ENCODE measurements around the gene RND2. TPM values are rescaled to one million over a fixed set of nuclear protein-coding genes. Genes with fewer than 3 reads are reported as not detected.

The RND2 gene
- total and polyA plus RNA-seq, 9 of the 15 experiments (the other 6 are each of a cell fraction or from before 2014, with no cell fraction given), result 0.15 to 1.9 (median 0.98) TPM

DNA sequence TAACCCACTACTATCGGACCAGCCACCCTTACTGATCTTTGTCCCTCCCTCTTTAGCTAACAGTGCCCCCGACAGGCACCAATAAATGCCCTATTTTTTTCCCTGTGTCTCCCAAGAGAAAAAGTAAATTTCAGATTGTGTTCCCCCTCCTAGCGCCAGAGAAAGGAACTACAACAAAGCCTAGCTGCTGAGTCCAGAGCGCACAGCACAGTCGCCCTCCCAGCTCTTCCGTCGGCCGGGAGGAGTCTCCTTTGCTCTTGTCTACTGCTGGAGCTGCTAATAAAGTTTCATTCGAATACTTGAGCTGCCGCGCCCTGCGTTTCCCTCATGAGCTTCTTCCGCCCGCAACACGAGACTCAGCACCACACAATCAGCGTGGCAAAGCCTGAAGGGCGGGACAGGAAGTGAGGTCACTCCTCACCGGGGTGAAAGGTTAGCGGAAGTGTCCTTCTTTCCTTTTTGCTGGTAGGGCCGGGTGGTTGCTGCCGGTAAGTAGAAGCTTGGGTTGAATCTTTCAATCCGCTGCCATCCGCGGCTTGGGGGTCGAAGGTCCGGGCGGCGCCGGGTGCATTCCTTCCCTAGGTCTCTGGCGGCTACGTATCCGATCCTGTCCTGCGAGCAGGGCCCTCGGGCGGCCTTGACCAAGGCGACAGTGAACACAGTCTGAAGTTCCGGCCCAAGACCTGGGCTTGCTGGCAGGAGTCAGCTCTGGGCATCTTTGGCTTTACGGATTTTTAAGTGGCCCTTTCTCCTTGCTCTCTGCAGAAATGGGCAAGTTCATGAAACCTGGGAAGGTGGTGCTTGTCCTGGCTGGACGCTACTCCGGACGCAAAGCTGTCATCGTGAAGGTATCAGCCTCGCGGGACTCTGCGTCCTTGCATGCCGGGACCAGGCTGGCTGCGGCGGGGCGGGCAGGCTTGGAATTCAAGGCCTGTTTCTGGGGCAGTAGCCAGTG lies 26.8 kb upstream of the RND2 start, which contains the start of gene RPL27 (continued):
- TF ChIP-seq HDAC1 (IDR thresholded peaks at IDR 0.05) (peak in 1 of 2 experiments; percentile 88; a peak in 2 of 4 replicates), NR4A1 (CRISPR knock-in tag; IDR thresholded peaks at IDR 0.05) (no peak), NR4A1 (tag; IDR thresholded peaks at IDR 0.05) (peak; percentile 27; the same call in 1 of the 2 replicates), KLF16 (IDR thresholded peaks at IDR 0.05) (peak; percentile 18; the same call in 1 of the 2 replicates), THRA (IDR thresholded peaks at IDR 0.05) (no peak), KAT2B (IDR thresholded peaks at IDR 0.05; ENCODE audit: low read depth, low read length) (no peak), POLR3G (IDR thresholded peaks at IDR 0.05; ENCODE audit: extremely low read depth, insufficient read length, insufficient replicate concordance) (no peak), FOXP1 (CRISPR knock-in tag; IDR thresholded peaks at IDR 0.05) (no peak), ZNF134 (CRISPR knock-in tag; conservative IDR thresholded peaks at IDR 0.05) (no peak), HDAC2 (IDR thresholded peaks at IDR 0.05) (peak; percentile 77), FIP1L1 (IDR thresholded peaks at IDR 0.05; ENCODE audit: low read depth, low read length, poor library complexity, severe bottlenecking) (no peak), MEF2A (IDR thresholded peaks at IDR 0.05; ENCODE audit: control insufficient read depth, low read depth, low read length) (0 out of 2 replicates have a peak, but pooled peaks have one; percentile 29)
- TF ChIP-seq, protein P1, sequence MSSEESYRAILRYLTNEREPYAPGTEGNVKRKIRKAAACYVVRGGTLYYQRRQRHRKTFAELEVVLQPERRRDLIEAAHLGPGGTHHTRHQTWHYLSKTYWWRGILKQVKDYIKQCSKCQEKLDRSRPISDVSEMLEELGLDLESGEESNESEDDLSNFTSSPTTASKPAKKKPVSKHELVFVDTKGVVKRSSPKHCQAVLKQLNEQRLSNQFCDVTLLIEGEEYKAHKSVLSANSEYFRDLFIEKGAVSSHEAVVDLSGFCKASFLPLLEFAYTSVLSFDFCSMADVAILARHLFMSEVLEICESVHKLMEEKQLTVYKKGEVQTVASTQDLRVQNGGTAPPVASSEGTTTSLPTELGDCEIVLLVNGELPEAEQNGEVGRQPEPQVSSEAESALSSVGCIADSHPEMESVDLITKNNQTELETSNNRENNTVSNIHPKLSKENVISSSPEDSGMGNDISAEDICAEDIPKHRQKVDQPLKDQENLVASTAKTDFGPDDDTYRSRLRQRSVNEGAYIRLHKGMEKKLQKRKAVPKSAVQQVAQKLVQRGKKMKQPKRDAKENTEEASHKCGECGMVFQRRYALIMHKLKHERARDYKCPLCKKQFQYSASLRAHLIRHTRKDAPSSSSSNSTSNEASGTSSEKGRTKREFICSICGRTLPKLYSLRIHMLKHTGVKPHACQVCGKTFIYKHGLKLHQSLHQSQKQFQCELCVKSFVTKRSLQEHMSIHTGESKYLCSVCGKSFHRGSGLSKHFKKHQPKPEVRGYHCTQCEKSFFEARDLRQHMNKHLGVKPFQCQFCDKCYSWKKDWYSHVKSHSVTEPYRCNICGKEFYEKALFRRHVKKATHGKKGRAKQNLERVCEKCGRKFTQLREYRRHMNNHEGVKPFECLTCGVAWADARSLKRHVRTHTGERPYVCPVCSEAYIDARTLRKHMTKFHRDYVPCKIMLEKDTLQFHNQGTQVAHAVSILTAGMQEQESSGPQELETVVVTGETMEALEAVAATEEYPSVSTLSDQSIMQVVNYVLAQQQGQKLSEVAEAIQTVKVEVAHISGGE (CRISPR knock-in tag; IDR thresholded peaks at IDR 0.05), result peak in 1 of 3 experiments; percentile 95; a peak in 2 of 6 replicates
- TF ChIP-seq, protein P2, sequence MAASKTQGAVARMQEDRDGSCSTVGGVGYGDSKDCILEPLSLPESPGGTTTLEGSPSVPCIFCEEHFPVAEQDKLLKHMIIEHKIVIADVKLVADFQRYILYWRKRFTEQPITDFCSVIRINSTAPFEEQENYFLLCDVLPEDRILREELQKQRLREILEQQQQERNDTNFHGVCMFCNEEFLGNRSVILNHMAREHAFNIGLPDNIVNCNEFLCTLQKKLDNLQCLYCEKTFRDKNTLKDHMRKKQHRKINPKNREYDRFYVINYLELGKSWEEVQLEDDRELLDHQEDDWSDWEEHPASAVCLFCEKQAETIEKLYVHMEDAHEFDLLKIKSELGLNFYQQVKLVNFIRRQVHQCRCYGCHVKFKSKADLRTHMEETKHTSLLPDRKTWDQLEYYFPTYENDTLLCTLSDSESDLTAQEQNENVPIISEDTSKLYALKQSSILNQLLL (CRISPR knock-in tag; IDR thresholded peaks at IDR 0.05; ENCODE audit: borderline replicate concordance), result no peak
- TF ChIP-seq, protein P3, sequence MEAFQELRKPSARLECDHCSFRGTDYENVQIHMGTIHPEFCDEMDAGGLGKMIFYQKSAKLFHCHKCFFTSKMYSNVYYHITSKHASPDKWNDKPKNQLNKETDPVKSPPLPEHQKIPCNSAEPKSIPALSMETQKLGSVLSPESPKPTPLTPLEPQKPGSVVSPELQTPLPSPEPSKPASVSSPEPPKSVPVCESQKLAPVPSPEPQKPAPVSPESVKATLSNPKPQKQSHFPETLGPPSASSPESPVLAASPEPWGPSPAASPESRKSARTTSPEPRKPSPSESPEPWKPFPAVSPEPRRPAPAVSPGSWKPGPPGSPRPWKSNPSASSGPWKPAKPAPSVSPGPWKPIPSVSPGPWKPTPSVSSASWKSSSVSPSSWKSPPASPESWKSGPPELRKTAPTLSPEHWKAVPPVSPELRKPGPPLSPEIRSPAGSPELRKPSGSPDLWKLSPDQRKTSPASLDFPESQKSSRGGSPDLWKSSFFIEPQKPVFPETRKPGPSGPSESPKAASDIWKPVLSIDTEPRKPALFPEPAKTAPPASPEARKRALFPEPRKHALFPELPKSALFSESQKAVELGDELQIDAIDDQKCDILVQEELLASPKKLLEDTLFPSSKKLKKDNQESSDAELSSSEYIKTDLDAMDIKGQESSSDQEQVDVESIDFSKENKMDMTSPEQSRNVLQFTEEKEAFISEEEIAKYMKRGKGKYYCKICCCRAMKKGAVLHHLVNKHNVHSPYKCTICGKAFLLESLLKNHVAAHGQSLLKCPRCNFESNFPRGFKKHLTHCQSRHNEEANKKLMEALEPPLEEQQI (IDR thresholded peaks at IDR 0.05), result no peak
- TF ChIP-seq, protein P4, sequence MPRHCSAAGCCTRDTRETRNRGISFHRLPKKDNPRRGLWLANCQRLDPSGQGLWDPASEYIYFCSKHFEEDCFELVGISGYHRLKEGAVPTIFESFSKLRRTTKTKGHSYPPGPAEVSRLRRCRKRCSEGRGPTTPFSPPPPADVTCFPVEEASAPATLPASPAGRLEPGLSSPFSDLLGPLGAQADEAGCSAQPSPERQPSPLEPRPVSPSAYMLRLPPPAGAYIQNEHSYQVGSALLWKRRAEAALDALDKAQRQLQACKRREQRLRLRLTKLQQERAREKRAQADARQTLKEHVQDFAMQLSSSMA (CRISPR knock-in tag; IDR thresholded peaks at IDR 0.05), result no peak

Measured in K562 (cell line).